Measurements from ENCODE around the gene LENEP. TPM values are rescaled to one million over a fixed set of nuclear protein-coding genes. Genes with fewer than 3 reads are reported as not detected.

Gene LENEP
- total RNA-seq, 4 donors from 2014 or later, result not detected

GRCh38 chr1:155017041-155017945 lies 23.9 kb downstream of the LENEP start:
- WGBS, 2 donors, result 10 to 13% methylated on average over 17 to 24 of the region's 49 CpGs
- peak overlapping the region in 1 of 3 donors; percentile 20 for H3K4me3 ChIP-seq (replicated peaks in 1 of 3)
- peaks cover 31 to 50% of the 10 kb centered on the region in 2 donors for H3K4me1 ChIP-seq
- DNase-seq, result peak; percentile 93 to 97
- intact Hi-C loops (cut with DNase I), result no loop called here
- no peaks in the 10 kb centered on the region for H3K27me3 ChIP-seq
- H3K36me3 ChIP-seq, result peaks cover 19 to 22% of the 10 kb centered on the region in 2 donors
- H3K27ac ChIP-seq, result peak overlapping the region; percentile 81 to 90 (median 89)
- peak in 1 of 2 donors; percentile 64 for TF ChIP-seq POLR2A (IDR thresholded peaks at IDR 0.05)
- TF ChIP-seq, protein P1, sequence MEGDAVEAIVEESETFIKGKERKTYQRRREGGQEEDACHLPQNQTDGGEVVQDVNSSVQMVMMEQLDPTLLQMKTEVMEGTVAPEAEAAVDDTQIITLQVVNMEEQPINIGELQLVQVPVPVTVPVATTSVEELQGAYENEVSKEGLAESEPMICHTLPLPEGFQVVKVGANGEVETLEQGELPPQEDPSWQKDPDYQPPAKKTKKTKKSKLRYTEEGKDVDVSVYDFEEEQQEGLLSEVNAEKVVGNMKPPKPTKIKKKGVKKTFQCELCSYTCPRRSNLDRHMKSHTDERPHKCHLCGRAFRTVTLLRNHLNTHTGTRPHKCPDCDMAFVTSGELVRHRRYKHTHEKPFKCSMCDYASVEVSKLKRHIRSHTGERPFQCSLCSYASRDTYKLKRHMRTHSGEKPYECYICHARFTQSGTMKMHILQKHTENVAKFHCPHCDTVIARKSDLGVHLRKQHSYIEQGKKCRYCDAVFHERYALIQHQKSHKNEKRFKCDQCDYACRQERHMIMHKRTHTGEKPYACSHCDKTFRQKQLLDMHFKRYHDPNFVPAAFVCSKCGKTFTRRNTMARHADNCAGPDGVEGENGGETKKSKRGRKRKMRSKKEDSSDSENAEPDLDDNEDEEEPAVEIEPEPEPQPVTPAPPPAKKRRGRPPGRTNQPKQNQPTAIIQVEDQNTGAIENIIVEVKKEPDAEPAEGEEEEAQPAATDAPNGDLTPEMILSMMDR (IDR thresholded peaks at IDR 0.05), result peak; percentile 94 to 99 (median 97)
- H3K9me3 ChIP-seq, result no peaks in the 10 kb centered on the region

- intact Hi-C loops (cut with DNase I), result no loop called here
- H3K4me3 ChIP-seq (replicated peaks in 1 of 3), result no peak overlapping the region
- WGBS, 2 donors, result 55 to 57% methylated on average over 5 of the region's 6 CpGs
- no peak for DNase-seq
- H3K27me3 ChIP-seq, result no peaks in the 10 kb centered on the region
- TF ChIP-seq, protein P1 (IDR thresholded peaks at IDR 0.05), result no peak
- no peak for TF ChIP-seq POLR2A (IDR thresholded peaks at IDR 0.05)
- H3K27ac ChIP-seq, result peak overlapping the region; percentile 81 to 90 (median 89)
- H3K9me3 ChIP-seq, result no peaks in the 10 kb centered on the region
- peaks cover 19 to 22% of the 10 kb centered on the region in 2 donors for H3K36me3 ChIP-seq
- H3K4me1 ChIP-seq, result peaks cover 30 to 46% of the 10 kb centered on the region in 2 donors
These were observed 24.5 kb downstream of the LENEP start for GRCh38 chr1:155017946-155018316.

DNA sequence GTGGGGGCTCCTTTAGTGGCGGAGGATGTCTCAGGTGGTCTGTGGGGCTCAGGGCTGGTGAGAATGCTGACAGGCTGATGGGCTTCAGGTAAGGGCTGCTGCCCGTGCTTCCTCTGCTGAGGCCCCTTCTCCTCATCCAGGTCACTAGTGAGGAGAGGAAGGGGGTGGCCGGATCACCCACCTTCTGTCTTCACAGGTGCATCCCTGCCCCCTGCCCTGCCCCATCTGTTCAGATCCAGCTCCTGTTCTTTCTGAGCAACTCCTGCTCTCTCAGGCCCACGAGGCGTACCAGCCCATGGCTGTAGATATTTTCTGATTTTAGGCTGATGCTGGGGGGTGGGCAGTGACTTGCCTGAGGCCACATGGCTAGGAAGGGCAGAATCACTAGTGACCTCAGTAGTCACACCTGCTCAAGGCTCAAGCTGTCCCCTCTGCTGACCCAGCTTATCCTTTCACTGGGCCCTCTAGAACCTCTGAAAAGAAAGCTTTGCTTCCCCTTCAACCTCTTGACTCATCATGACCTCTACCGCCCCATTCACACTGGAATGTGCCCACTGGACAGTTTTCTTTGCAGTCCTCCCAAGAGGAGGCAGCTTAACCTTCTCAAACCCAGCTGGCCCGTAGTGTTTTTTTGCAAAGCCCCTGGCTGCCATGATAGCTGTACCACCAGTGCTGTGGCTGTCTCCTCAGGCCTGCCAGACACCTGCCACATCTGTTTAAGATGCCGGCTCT lies 25.4 kb downstream of the LENEP start:
- H3K9me3 ChIP-seq, result no peaks in the 10 kb centered on the region
- peaks cover 19 to 22% of the 10 kb centered on the region in 2 donors for H3K36me3 ChIP-seq
- H3K4me3 ChIP-seq (replicated peaks in 1 of 3), result no peak overlapping the region
- TF ChIP-seq POLR2A (IDR thresholded peaks at IDR 0.05), result no peak
- TF ChIP-seq, protein P1 (IDR thresholded peaks at IDR 0.05), result no peak
- H3K4me1 ChIP-seq, result peaks cover 30 to 43% of the 10 kb centered on the region in 2 donors
- no peaks in the 10 kb centered on the region for H3K27me3 ChIP-seq
- DNase-seq, result peak; percentile 60 to 70
- intact Hi-C loops (cut with DNase I), result no loop called here
- 57 to 66% methylated on average over 8 of the region's 8 CpGs for WGBS, 2 donors
- H3K27ac ChIP-seq, result peak overlapping the region; percentile 2 to 89 (median 81)

DNA sequence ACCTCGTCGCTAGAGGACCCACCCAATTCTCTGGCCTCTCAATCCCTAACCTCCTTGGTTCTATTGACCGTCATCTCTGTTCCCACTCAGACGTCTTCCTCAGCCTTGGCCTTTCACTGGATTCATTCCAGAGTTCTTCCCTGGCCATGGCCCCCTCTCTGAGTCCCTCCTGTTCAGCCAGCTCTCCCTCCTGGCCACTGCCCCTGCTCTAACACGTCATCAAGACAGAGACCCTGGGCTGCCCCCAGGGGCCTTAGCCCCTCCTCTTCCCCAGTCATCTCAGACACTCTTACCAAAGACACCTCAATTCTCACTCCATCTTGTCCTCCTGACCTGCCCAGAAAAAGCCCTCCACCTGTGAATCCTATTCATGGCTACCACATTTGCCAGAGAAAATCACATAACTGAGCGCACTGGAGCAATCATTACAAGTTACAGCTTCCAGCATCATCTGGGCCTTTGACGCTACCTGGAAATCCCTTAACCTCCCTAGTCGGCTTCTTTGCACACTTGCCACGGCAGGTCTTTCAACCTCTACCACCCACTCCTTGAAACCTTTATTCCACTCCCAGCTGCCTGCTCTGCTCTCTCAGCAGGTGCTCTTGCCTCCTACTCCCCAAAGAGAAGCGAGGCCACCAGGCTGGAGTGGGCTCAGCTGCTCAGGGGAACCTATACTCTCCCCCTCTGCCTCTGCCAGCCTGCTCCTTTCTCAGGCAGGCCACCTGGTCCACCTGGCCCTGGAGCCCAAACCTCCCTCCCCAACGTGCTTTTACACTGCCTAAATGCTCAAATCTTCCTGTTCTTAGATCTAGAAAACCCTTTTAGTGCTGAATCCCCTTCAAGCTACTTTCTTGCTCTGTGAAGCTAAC lies 26.2 kb downstream of the LENEP start:
- 70 to 72% methylated on average over 11 of the region's 11 CpGs for WGBS, 2 donors
- no peaks in the 10 kb centered on the region for H3K9me3 ChIP-seq
- peaks cover 15 to 16% of the 10 kb centered on the region in 2 donors for H3K36me3 ChIP-seq
- no peaks in the 10 kb centered on the region for H3K27me3 ChIP-seq
- H3K4me3 ChIP-seq (replicated peaks in 1 of 3), result no peak overlapping the region
- DNase-seq, result no peak
- H3K27ac ChIP-seq, result peak overlapping the region in 2 of 3 donors; percentile 26 to 89
- peaks cover 30 to 43% of the 10 kb centered on the region in 2 donors for H3K4me1 ChIP-seq
- intact Hi-C loops (cut with DNase I), result no loop called here
- no peak for TF ChIP-seq POLR2A (IDR thresholded peaks at IDR 0.05)
- TF ChIP-seq, protein P1 (IDR thresholded peaks at IDR 0.05), result no peak
